Peyer's patch (tissue), 4 donors: Measurements from ENCODE around the gene MIOX.

Experiments
- CTCF ChIP-seq, 6 experiments: fragments of 450-650 bp in 4 of 6; fragments of 200-600 bp in 2 of 6; sonication (generic) in 1 of 6; IDR thresholded peaks; one replicate each; pipeline ENCODE4 v1.5.1; 2017 to 2019; ENCODE audit warnings: antibody characterized with exemption in 6 of 6, mild to moderate bottlenecking in 3 of 6, moderate library complexity in 1 of 6
- POLR2A ChIP-seq, 2 donors: fragments of 450-650 bp; IDR thresholded peaks; one replicate each; pipeline ENCODE4 v1.5.1; 2017; ENCODE audit warnings: antibody characterized with exemption in 2 of 2, mild to moderate bottlenecking in 2 of 2, moderate library complexity in 2 of 2

GRCh38 chr22:50439871-50440331 is 46.8 kb upstream of the MIOX start:
- no peak for TF ChIP-seq CTCF (IDR thresholded peaks at IDR 0.05)
- TF ChIP-seq POLR2A (IDR thresholded peaks at IDR 0.05), result no peak
